Testis (tissue), 2 donors: ENCODE results near the gene SEZ6L.

Experiments
- POLR2A ChIP-seq: fragments of 450-650 bp; IDR thresholded peaks from one replicate; pipeline ENCODE4 v1.6.1; 2017; ENCODE audit warnings: antibody characterized with exemption, mild to moderate bottlenecking, moderate library complexity
- TF ChIP-seq, protein P1 (sequence below), 3 experiments: fragments of 450-650 bp in 2 of 3; fragments of 200-600 bp in 1 of 3; sonication (generic) in 1 of 3; IDR thresholded peaks; one replicate each; pipeline ENCODE4 v1.5.1; 2016 to 2019; ENCODE audit warnings: antibody characterized with exemption in 3 of 3, mild to moderate bottlenecking in 2 of 3, moderate library complexity in 1 of 3

DNA sequence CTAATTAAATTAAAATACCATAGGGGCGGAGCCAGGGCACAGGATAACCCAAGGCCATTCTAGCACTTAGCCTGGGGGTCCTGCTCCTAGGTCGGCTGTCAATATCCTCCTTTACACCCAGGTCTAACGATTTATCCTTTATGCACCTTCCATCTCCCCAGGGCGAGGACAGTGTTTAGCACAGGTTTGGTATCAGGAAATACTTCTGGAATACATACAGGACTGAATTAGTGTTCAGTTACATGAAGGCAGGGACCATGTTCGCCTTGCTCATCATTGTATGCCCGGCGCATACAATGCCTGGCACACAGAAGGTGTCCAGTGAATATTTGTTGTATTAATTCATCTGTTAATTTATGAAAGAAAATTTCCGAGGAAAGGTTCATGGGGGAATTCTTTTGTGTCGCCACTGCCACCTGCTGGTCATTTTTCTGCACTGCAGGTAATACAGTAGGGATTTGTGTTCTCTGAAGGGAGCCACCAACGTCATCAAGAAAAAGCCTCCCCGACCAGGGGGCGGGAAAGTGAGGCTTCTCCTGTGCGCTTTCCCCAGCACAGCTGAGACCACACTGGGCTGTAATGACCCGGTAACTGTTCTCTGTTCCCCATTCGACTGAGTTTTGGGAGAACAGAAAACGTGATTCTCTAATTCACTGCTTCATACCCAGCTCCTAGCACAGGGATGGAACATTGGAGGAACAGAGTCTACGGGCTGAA is 191.1 kb downstream of the SEZ6L start:
- TF ChIP-seq, protein P1, sequence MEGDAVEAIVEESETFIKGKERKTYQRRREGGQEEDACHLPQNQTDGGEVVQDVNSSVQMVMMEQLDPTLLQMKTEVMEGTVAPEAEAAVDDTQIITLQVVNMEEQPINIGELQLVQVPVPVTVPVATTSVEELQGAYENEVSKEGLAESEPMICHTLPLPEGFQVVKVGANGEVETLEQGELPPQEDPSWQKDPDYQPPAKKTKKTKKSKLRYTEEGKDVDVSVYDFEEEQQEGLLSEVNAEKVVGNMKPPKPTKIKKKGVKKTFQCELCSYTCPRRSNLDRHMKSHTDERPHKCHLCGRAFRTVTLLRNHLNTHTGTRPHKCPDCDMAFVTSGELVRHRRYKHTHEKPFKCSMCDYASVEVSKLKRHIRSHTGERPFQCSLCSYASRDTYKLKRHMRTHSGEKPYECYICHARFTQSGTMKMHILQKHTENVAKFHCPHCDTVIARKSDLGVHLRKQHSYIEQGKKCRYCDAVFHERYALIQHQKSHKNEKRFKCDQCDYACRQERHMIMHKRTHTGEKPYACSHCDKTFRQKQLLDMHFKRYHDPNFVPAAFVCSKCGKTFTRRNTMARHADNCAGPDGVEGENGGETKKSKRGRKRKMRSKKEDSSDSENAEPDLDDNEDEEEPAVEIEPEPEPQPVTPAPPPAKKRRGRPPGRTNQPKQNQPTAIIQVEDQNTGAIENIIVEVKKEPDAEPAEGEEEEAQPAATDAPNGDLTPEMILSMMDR (IDR thresholded peaks at IDR 0.05) = peak; percentile 83 to 98 (median 83)
- TF ChIP-seq POLR2A = no peak
